H1 (cell line): ENCODE measurements around the gene TGFB1I1. TPM values are rescaled to one million over a fixed set of nuclear protein-coding genes. Genes with fewer than 3 reads are reported as not detected.
A peak's percentile ranks its signal among the peaks of the same experiment; 100 is the strongest.

Experiments used
- CTCF ChIA-PET: fragments of 300-600 bp; sonication (Branson Sonifier 250); formaldehyde crosslinking; loops from one replicate; lab custom pipeline; 2021; ENCODE audit not compliant: partially characterized antibody; lab: Charles Lee
- POLR2A ChIA-PET: fragments of 300-600 bp; sonication (Branson Sonifier 250); formaldehyde crosslinking; loops from one replicate; lab custom pipeline; 2021; ENCODE audit warnings: inconsistent platforms; ENCODE audit not compliant: partially characterized antibody; lab: Charles Lee
- DNase-seq, 2 experiments: peaks; one replicate each; pipeline versions ENCODE4 v3.0.0 to v3.0.0-alpha.2; 2010 to 2022; ENCODE audit warnings: low spot score in 2 of 2, low read depth in 1 of 2, mixed read lengths in 1 of 2
- FAIRE-seq: peaks from 2 replicates; lab custom pipeline; 2011; peaks lifted over from hg19 to GRCh38; lab: Jason Lieb, UNC
- H2AFZ ChIP-seq: 2 replicates; pipeline ENCODE4 v1.8.1; 2012; ENCODE audit warnings: low read length, inconsistent platforms
- H2AK5ac ChIP-seq: 2 replicates; pipeline ENCODE4 v1.6.1; 2013; ENCODE audit warnings: low read depth, low read length
- H2BK120ac ChIP-seq: replicated peaks from 2 replicates; pipeline ENCODE3; 2013; ENCODE audit warnings: low read depth, low read length, inconsistent platforms
- H2BK12ac ChIP-seq: 2 replicates; pipeline ENCODE4 v1.6.1; 2013; ENCODE audit warnings: low read depth, low read length
- H2BK15ac ChIP-seq: 2 replicates; pipeline ENCODE4 v1.6.1; 2013; ENCODE audit warnings: low read length
- H2BK20ac ChIP-seq: 2 replicates; pipeline ENCODE4 v1.6.1; 2013; ENCODE audit warnings: low read length
- H2BK5ac ChIP-seq: 2 replicates; pipeline ENCODE4 v1.6.1; 2013; ENCODE audit warnings: low read depth, low read length
- H3K14ac ChIP-seq: 2 replicates; pipeline ENCODE4 v1.6.1; 2013; ENCODE audit warnings: inconsistent platforms; ENCODE audit not compliant: insufficient read length
- H3K18ac ChIP-seq: 2 replicates; pipeline ENCODE4 v1.6.1; 2013; ENCODE audit warnings: low read length; ENCODE audit errors: extremely low read depth
- H3K23ac ChIP-seq: 2 replicates; pipeline ENCODE4 v1.6.1; 2013; ENCODE audit warnings: inconsistent platforms; ENCODE audit not compliant: insufficient read length
- H3K23me2 ChIP-seq: 2 replicates; pipeline ENCODE4 v1.6.1; 2013; ENCODE audit warnings: low read depth, low read length
- H3K27ac ChIP-seq: 2 replicates; pipeline ENCODE4 v1.6.1; 2011; ENCODE audit warnings: low read depth, low read length, inconsistent platforms
- H3K27me3 ChIP-seq, 4 experiments: replicated peaks in 1 of 4; 1 replicate in 1 of 4; 2 replicates in 3 of 4; pipeline versions ENCODE4 v1.6.1 to v1.8.1; 2011 to 2013; ENCODE audit warnings: low read length in 3 of 4, mild to moderate bottlenecking in 3 of 4, inconsistent platforms in 2 of 4, mixed read lengths in 2 of 4, moderate library complexity in 1 of 4; ENCODE audit not compliant: control insufficient read depth in 3 of 4, insufficient read depth in 3 of 4; ENCODE audit errors: extremely low read depth in 1 of 4
- H3K36me3 ChIP-seq, 4 experiments: 2 replicates each; pipeline versions ENCODE4 v1.6.1 to v1.8.1; 2011 to 2013; ENCODE audit warnings: mild to moderate bottlenecking in 4 of 4, low read length in 3 of 4, moderate library complexity in 2 of 4, control low read depth in 1 of 4, inconsistent platforms in 1 of 4; ENCODE audit not compliant: insufficient read depth in 4 of 4, control insufficient read depth in 2 of 4
- H3K4ac ChIP-seq: replicated peaks from 2 replicates; pipeline ENCODE3; 2013; ENCODE audit warnings: low read length, low read depth, mixed read lengths, inconsistent platforms; ENCODE audit not compliant: insufficient read length
- H3K4me1 ChIP-seq, 4 experiments: replicated peaks in 1 of 4; 1 replicate in 1 of 4; 2 replicates in 3 of 4; pipeline versions ENCODE4 v1.6.1 to v1.8.1; 2011 to 2013; ENCODE audit warnings: low read length in 3 of 4, inconsistent platforms in 2 of 4, mixed read lengths in 1 of 4; ENCODE audit not compliant: insufficient read depth in 4 of 4, control insufficient read depth in 3 of 4
- H3K4me2 ChIP-seq, 2 experiments: 2 replicates each; pipeline versions ENCODE4 v1.6.1 to v1.8.1; 2011 to 2013; ENCODE audit warnings: low read depth in 2 of 2, low read length in 2 of 2, control low read depth in 1 of 2, inconsistent platforms in 1 of 2, mild to moderate bottlenecking in 1 of 2; ENCODE audit not compliant: insufficient read depth in 1 of 2
- H3K4me3 ChIP-seq, 4 experiments: fragments of 200-600, 300-600 bp in 1 of 4; sonication (generic), shearing (Covaris generic), sonication (Bioruptor Twin) in 1 of 4; 2 replicates each; pipeline versions ENCODE4 v1.5.1 to v1.8.1; 2011 to 2016; ENCODE audit warnings: low read length in 4 of 4, low read depth in 3 of 4, control low read depth in 2 of 4, inconsistent platforms in 2 of 4, mild to moderate bottlenecking in 2 of 4, mixed read lengths in 1 of 4, moderate library complexity in 1 of 4; ENCODE audit not compliant: insufficient read depth in 2 of 4; ENCODE audit errors: extremely low read depth in 1 of 4
- H3K56ac ChIP-seq: replicated peaks from 2 replicates; pipeline ENCODE3; 2013; ENCODE audit warnings: low read depth, mild to moderate bottlenecking, mixed read lengths, low read length, inconsistent platforms; ENCODE audit not compliant: insufficient read length
- H3K79me1 ChIP-seq: 2 replicates; pipeline ENCODE4 v1.6.1; 2013; ENCODE audit warnings: low read depth, low read length, control low read depth
- H3K79me2 ChIP-seq, 2 experiments: 2 replicates each; pipeline versions ENCODE4 v1.6.1 to v1.8.1; 2012 to 2013; ENCODE audit warnings: low read length in 2 of 2, mild to moderate bottlenecking in 2 of 2, inconsistent platforms in 1 of 2; ENCODE audit not compliant: insufficient read depth in 2 of 2, control insufficient read depth in 1 of 2
- H3K9ac ChIP-seq, 4 experiments: replicated peaks in 1 of 4; 1 replicate in 1 of 4; 2 replicates in 3 of 4; pipeline versions ENCODE4 v1.6.1 to v1.8.1; 2011 to 2013; ENCODE audit warnings: low read depth in 3 of 4, low read length in 3 of 4, control low read depth in 2 of 4, mild to moderate bottlenecking in 2 of 4, moderate library complexity in 2 of 4, inconsistent platforms in 1 of 4; ENCODE audit errors: extremely low read depth in 1 of 4
- H3K9me3 ChIP-seq, 2 experiments: 2 replicates each; pipeline versions ENCODE4 v1.6.1 to v1.8.1; 2012 to 2013; ENCODE audit warnings: mild to moderate bottlenecking in 2 of 2, moderate library complexity in 2 of 2, control low read depth in 1 of 2, inconsistent platforms in 1 of 2, low read depth in 1 of 2, low read length in 1 of 2, mixed read lengths in 1 of 2; ENCODE audit not compliant: insufficient read depth in 2 of 2
- H4K20me1 ChIP-seq, 2 experiments: replicated peaks in 1 of 2; 2 replicates each; pipeline versions ENCODE3 to v1.8.1; 2011 to 2013; ENCODE audit warnings: inconsistent platforms in 2 of 2, low read length in 2 of 2, mild to moderate bottlenecking in 1 of 2; ENCODE audit not compliant: insufficient read depth in 2 of 2, control insufficient read depth in 1 of 2
- H4K5ac ChIP-seq: 2 replicates; pipeline ENCODE4 v1.6.1; 2013; ENCODE audit warnings: low read length, low read depth, mixed read lengths, inconsistent platforms; ENCODE audit not compliant: insufficient read length
- H4K8ac ChIP-seq: 2 replicates; pipeline ENCODE4 v1.8.0; 2013; ENCODE audit warnings: mild to moderate bottlenecking, moderate library complexity, low read length, inconsistent platforms; ENCODE audit not compliant: insufficient read depth; ENCODE audit errors: extremely low read depth
- H4K91ac ChIP-seq: replicated peaks from 2 replicates; pipeline ENCODE3; 2013; ENCODE audit warnings: low read length, mixed read lengths, inconsistent platforms; ENCODE audit not compliant: insufficient read length
- ASH2L ChIP-seq: fragments of 200-600, 300-600 bp; sonication (generic); IDR thresholded peaks from one replicate; pipeline ENCODE4 v1.7.1; 2017; ENCODE audit warnings: low read length
- BCL11A ChIP-seq, 2 experiments: IDR thresholded peaks; one replicate each; pipeline ENCODE4 v1.6.1; 2011; ENCODE audit warnings: low read depth in 2 of 2, low read length in 2 of 2, mild to moderate bottlenecking in 2 of 2
- CEBPB ChIP-seq: IDR thresholded peaks from 2 replicates; pipeline ENCODE4 v1.6.1; 2012; ENCODE audit warnings: low read depth, low read length
- GTF2F1 ChIP-seq: IDR thresholded peaks from 2 replicates; pipeline ENCODE4 v1.6.1; 2012; ENCODE audit warnings: low read depth, low read length, improper control_type of control experiment, borderline replicate concordance
- JUN ChIP-seq: IDR thresholded peaks from 2 replicates; pipeline ENCODE4 v1.6.1; 2011; ENCODE audit warnings: low read depth, mild to moderate bottlenecking, improper control_type of control experiment, low read length
- RFX5 ChIP-seq: IDR thresholded peaks from 2 replicates; pipeline ENCODE4 v1.6.1; 2011; ENCODE audit warnings: low read depth, low read length, improper control_type of control experiment, borderline replicate concordance
- RNF2 ChIP-seq: fragments of 200-900, 300-1000 bp; sonication (generic); IDR thresholded peaks from 2 replicates; pipeline ENCODE4 v1.7.1; 2016; ENCODE audit warnings: borderline replicate concordance, low read depth, mild to moderate bottlenecking, antibody characterized with exemption, low read length; ENCODE audit not compliant: poor library complexity, severe bottlenecking; ENCODE audit errors: missing control alignments
- TAF7 ChIP-seq: optimal IDR thresholded peaks from 2 replicates; pipeline ENCODE3; 2011; ENCODE audit warnings: low read depth, mild to moderate bottlenecking, inconsistent platforms, low read length, moderate library complexity, borderline replicate concordance
- TBP ChIP-seq: IDR thresholded peaks from 2 replicates; pipeline ENCODE4 v1.6.1; 2011; ENCODE audit warnings: low read depth, low read length, improper control_type of control experiment
- WGBS, 2 experiments: shearing (Covaris generic) in 1 of 2; methylation state at CpG; one replicate each; pipeline versions ENCODE4 v1.1.6 to v1.1.7; 2013 to 2015; ENCODE audit warnings: low lambda C conversion rate in 2 of 2, mixed read lengths in 2 of 2, inconsistent platforms in 1 of 2, low coverage in 1 of 2, missing lambda C conversion rate in 1 of 2; ENCODE audit not compliant: insufficient replicate concordance in 2 of 2, insufficient coverage in 1 of 2, insufficient read length in 1 of 2; ENCODE audit errors: extremely low coverage in 1 of 2, missing lambda C conversion rate in 1 of 2; 5-methylcytosine and 5-hydroxymethylcytosine counted together
- polyA plus RNA-seq, 7 experiments: library from polyadenylated mRNA; depleted of rRNA in 3 of 7; stranded (reverse) in 5 of 7; unstranded in 2 of 7; fragments of >200 nt in 5 of 7; fragments of 200-250 nt in 2 of 7; gene quantifications; 1 replicate in 5 of 7; 2 replicates in 1 of 7; 4 replicates in 1 of 7; pipeline versions ENCODE4 v1.2.1 to v1.2.3, GENCODE V29; 2011 to 2013; ENCODE audit warnings: missing spikeins in 2 of 7, mixed read lengths in 2 of 7
- total RNA-seq: library from RNA; stranded (reverse); fragmentation: NEBNext Ultra II Directional; extraction: Animal tissue kit (Norgen Biotek cat#: 25700); gene quantifications from 2 replicates; pipeline ENCODE4 v1.2.1, GENCODE V29; 2021
- TF ChIP-seq, protein P1 (sequence below): IDR thresholded peaks from 2 replicates; pipeline ENCODE4 v1.6.1; 2012; ENCODE audit warnings: inconsistent platforms

Gene TGFB1I1
- total and polyA plus RNA-seq, 2 of the 8 experiments (the other 6 are each of a cell fraction or from before 2014, with no cell fraction given): 5.6 to 5.8 TPM

- Histone ChIP-seq H2BK12ac (no peak overlapping the region), H3K23me2 (no peaks in the 10 kb centered on the region), H3K4ac (no peak overlapping the region), H3K23ac (no peak overlapping the region), H4K91ac (no peak overlapping the region), H3K36me3 (no peaks in the 10 kb centered on the region), H3K27ac (no peak overlapping the region), H3K79me2 (peaks cover 0 to 12% of the 10 kb centered on the region in 2 experiments; a peak in 1 of 4 replicates), H2BK5ac (no peak overlapping the region), H2BK15ac (0 out of 2 replicates have a peak overlapping the region, but pooled peaks have one; percentile 65), H2BK20ac (no peak overlapping the region), H3K4me3 (no peak overlapping the region), H3K4me2 (peak overlapping the region in 1 of 2 experiments; percentile 10; a peak in 1 of 4 replicates), H3K79me1 (0 out of 2 replicates have a peak, but pooled peaks cover 1% of the 10 kb centered on the region), H3K14ac (no peak overlapping the region), H3K56ac (no peak overlapping the region), H3K18ac (no peak overlapping the region), H3K27me3 (no peaks in the 10 kb centered on the region), H3K9ac (no peak overlapping the region), H3K4me1 (peaks cover 4 to 19% (median 12%) of the 10 kb centered on the region in 4 experiments), H2AK5ac (no peak overlapping the region), H2AFZ (no peak overlapping the region), H4K8ac (no peak overlapping the region), H3K9me3 (no peaks in the 10 kb centered on the region), H4K20me1 (peaks cover 6 to 20% of the 10 kb centered on the region in 2 experiments), H2BK120ac (no peak overlapping the region), H4K5ac (no peak overlapping the region)
- FAIRE-seq (no peak), DNase-seq (no peak)
- WGBS, 2 experiments: 45% methylated on average over 11 of the region's 11 CpGs; no CpG with 5 or more reads in 1 of the 2 experiments
- ChIA-PET POLR2A (interaction anchor here (0.6 to 1.7 kb wide), 8 partner anchors 8 to 421 kb away, joined by 3 to 8 read pairs (median 3); partner anchors contain the start of genes FUS, PYCARD, TRIM72 and ZNF267), CTCF (interaction anchor here (0.5 to 2.8 kb wide), 27 partner anchors 9 to 445 kb away, joined by 3 to 32 read pairs (median 3); partner anchors contain the start of genes COX6A2, PYCARD, PYDC1 and RUSF1)
- no peak for TF ChIP-seq ASH2L
- no peak for TF ChIP-seq RNF2
- TF ChIP-seq GTF2F1: no peak
- no peak for TF ChIP-seq RFX5
- no peak for TF ChIP-seq CEBPB
- TF ChIP-seq TBP: no peak
- TF ChIP-seq TAF7: no peak
- TF ChIP-seq BCL11A (IDR thresholded peaks at IDR 0.05; ENCODE audit: low read depth in 2 of 2, low read length in 2 of 2): no peak
- TF ChIP-seq, protein P1, sequence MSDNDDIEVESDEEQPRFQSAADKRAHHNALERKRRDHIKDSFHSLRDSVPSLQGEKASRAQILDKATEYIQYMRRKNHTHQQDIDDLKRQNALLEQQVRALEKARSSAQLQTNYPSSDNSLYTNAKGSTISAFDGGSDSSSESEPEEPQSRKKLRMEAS: 0 out of 2 replicates have a peak, but pooled peaks have one; percentile 44
- no peak for TF ChIP-seq JUN
These were observed 20.1 kb upstream of the TGFB1I1 start for GRCh38 chr16:31451681-31452351.
